HEK293 (cell line): ENCODE results near the gene NPAS1.

ENCODE experiments used
- CTCF ChIA-PET: fragments of 350-600 bp; formaldehyde crosslinking; extraction: SDS; loops from one replicate; lab custom pipeline; 2021; ENCODE audit warnings: antibody characterized with exemption; lab: Yijun Ruan, JAX
- POLR2A ChIA-PET: fragments of 300-600 bp; formaldehyde crosslinking; extraction: SDS; loops from one replicate; lab custom pipeline; 2020; ENCODE audit warnings: antibody characterized with exemption, inconsistent platforms; lab: Yijun Ruan, JAX
- H3K27ac ChIP-seq: fragments of 200-500 bp; sonication (Bioruptor generic); 2 replicates; pipeline ENCODE4 v1.5.1; 2014; ENCODE audit warnings: low read depth, low read length, control low read depth, inconsistent platforms; ENCODE audit errors: extremely low read depth
- H3K36me3 ChIP-seq, 2 experiments: fragments of 200-500 bp in 1 of 2; sonication (Bioruptor generic) in 1 of 2; 1 replicate in 1 of 2; 2 replicates in 1 of 2; pipeline ENCODE4 v1.5.1; 2014 to 2017; ENCODE audit warnings: inconsistent platforms in 2 of 2, low read length in 2 of 2; ENCODE audit not compliant: control insufficient read depth in 2 of 2, insufficient read depth in 1 of 2
- H3K4me1 ChIP-seq: fragments of 200-500 bp; sonication (Bioruptor generic); 2 replicates; pipeline ENCODE4 v1.5.1; 2014; ENCODE audit warnings: mild to moderate bottlenecking, low read length, inconsistent platforms; ENCODE audit not compliant: control insufficient read depth, insufficient read depth
- H3K4me3 ChIP-seq: 2 replicates; pipeline ENCODE4 v1.5.1; 2011; ENCODE audit warnings: low read depth, mild to moderate bottlenecking, control low read depth, low read length, moderate library complexity
- H3K9me3 ChIP-seq: fragments of 200-500 bp; sonication (Bioruptor generic); 2 replicates; pipeline ENCODE4 v1.5.1; 2014; ENCODE audit warnings: low read depth, low read length, inconsistent platforms; ENCODE audit not compliant: control insufficient read depth, insufficient read depth
- ZBTB20 ChIP-seq: fragments of 450-650 bp; formaldehyde crosslinking; IDR thresholded peaks from 2 replicates; pipeline ENCODE4 v1.5.1; 2016; ENCODE audit warnings: missing biosample characterization, missing genetic modification characterization
- ZFP41 ChIP-seq: fragments of 450-650 bp; formaldehyde crosslinking; IDR thresholded peaks from 2 replicates; pipeline ENCODE4 v1.5.1; 2016; ENCODE audit warnings: missing biosample characterization, missing genetic modification characterization, borderline replicate concordance
- ZNF510 ChIP-seq: fragments of 450-650 bp; formaldehyde crosslinking; IDR thresholded peaks from 2 replicates; pipeline ENCODE4 v1.5.1; 2018; ENCODE audit warnings: mild to moderate bottlenecking, missing genetic modification characterization, missing biosample characterization; ENCODE audit not compliant: insufficient replicate concordance
- ZNF555 ChIP-seq: fragments of 450-650 bp; formaldehyde crosslinking; conservative IDR thresholded peaks from 2 replicates; pipeline ENCODE4 v1.5.1; 2017; ENCODE audit warnings: missing biosample characterization, mild to moderate bottlenecking, missing genetic modification characterization, inconsistent platforms
- ZNF561 ChIP-seq: fragments of 450-650 bp; IDR thresholded peaks from 2 replicates; pipeline ENCODE4 v1.5.1; 2018; ENCODE audit warnings: missing biosample characterization, missing genetic modification characterization, borderline replicate concordance
- ZNF629 ChIP-seq: fragments of 450-650 bp; formaldehyde crosslinking; IDR thresholded peaks from 2 replicates; pipeline ENCODE4 v1.5.1; 2017; ENCODE audit warnings: missing biosample characterization, missing genetic modification characterization
- ZNF837 ChIP-seq: fragments of 450-650 bp; formaldehyde crosslinking; IDR thresholded peaks from 2 replicates; pipeline ENCODE4 v1.5.1; 2016; ENCODE audit warnings: missing biosample characterization, missing genetic modification characterization
- ZSCAN16 ChIP-seq: fragments of 450-650 bp; formaldehyde crosslinking; IDR thresholded peaks from 2 replicates; pipeline ENCODE4 v1.5.1; 2016; ENCODE audit warnings: missing biosample characterization, missing genetic modification characterization
- TF ChIP-seq, protein P1 (sequence below): fragments of 450-650 bp; formaldehyde crosslinking; IDR thresholded peaks from 2 replicates; pipeline ENCODE4 v1.5.1; 2016; ENCODE audit warnings: missing biosample characterization, missing genetic modification characterization
- TF ChIP-seq, protein P2 (sequence below): fragments of 450-650 bp; formaldehyde crosslinking; IDR thresholded peaks from 2 replicates; pipeline ENCODE4 v1.5.1; 2016; ENCODE audit warnings: missing biosample characterization, missing genetic modification characterization
- TF ChIP-seq, protein P3 (sequence below): fragments of 450-650 bp; formaldehyde crosslinking; IDR thresholded peaks from 2 replicates; pipeline ENCODE4 v1.5.1; 2016; ENCODE audit warnings: missing biosample characterization, missing genetic modification characterization, low read depth
- TF ChIP-seq, protein P4 (sequence below): fragments of 450-650 bp; formaldehyde crosslinking; IDR thresholded peaks from 2 replicates; pipeline ENCODE4 v1.5.1; 2017; ENCODE audit warnings: missing biosample characterization, missing genetic modification characterization
- TF ChIP-seq, protein P5 (sequence below): fragments of 450-650 bp; formaldehyde crosslinking; conservative IDR thresholded peaks from 2 replicates; pipeline ENCODE4 v1.5.1; 2016; ENCODE audit warnings: low read depth, missing biosample characterization, missing genetic modification characterization
- TF ChIP-seq, protein P6 (sequence below): fragments of 450-650 bp; formaldehyde crosslinking; IDR thresholded peaks from 2 replicates; pipeline ENCODE4 v1.5.1; 2017; ENCODE audit warnings: missing biosample characterization, missing genetic modification characterization
- TF ChIP-seq, protein P7 (sequence below): fragments of 450-650 bp; formaldehyde crosslinking; IDR thresholded peaks from 2 replicates; pipeline ENCODE4 v1.5.1; 2016; ENCODE audit warnings: missing biosample characterization, missing genetic modification characterization

The NPAS1 gene

DNA sequence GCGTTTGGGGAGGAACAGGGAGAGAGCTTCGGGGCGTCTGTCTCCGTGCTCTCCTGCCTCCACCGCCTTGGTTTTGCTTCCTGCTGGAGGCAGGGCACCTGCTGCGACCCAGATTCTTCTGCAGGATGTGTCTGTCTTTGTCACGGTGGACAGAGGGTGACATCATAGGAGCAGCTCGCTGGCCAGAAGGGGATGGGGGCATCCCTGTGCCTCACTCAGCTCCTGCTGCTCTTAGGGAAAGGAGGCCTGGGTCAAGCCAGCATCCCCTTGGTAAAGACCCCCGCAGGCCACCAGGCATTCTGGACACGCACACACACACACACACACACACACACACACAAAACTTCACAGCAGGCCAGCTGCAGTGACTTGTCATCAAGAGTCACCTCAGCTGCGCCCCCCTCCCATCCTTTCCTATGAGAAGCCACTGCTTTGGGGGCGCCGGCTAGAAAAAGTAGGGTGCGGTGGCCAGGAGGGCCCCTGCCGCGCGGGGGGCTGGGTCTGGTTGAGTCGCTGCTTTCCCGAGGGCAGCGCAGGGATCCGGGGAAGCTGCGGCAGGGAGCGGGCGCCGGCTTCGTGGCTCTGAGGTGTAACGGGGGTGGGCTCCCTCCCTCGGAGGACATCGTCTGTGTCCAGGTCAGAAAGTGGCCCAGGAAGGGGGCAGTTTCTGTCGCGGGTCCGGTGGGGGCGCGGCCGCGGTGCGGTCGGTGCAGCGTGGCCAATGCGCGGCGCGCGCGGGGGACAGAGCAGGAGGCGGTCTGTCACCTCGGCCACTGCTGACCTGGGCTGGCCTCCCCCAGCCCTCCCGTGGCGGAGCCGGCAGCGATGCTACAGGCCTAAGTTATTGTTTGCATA is 15.8 kb upstream of the NPAS1 start:
- peaks cover 0 to 30% of the 10 kb centered on the region in 2 experiments; a peak in 1 of 3 replicates for H3K36me3 ChIP-seq
- no peak overlapping the region for H3K4me3 ChIP-seq
- 0 out of 2 replicates have a peak, but pooled peaks cover 2% of the 10 kb centered on the region for H3K4me1 ChIP-seq
- CTCF ChIA-PET, result interaction anchor here (0.6 to 1.8 kb wide), 2 partner anchors 9 to 11 kb away, joined by 3 to 13 read pairs; no protein-coding TSS in a partner anchor
- no peaks in the 10 kb centered on the region for H3K9me3 ChIP-seq
- no peak overlapping the region for H3K27ac ChIP-seq
- no peak for TF ChIP-seq ZNF510 (tag by site-specific recombination)
- TF ChIP-seq, protein P1, sequence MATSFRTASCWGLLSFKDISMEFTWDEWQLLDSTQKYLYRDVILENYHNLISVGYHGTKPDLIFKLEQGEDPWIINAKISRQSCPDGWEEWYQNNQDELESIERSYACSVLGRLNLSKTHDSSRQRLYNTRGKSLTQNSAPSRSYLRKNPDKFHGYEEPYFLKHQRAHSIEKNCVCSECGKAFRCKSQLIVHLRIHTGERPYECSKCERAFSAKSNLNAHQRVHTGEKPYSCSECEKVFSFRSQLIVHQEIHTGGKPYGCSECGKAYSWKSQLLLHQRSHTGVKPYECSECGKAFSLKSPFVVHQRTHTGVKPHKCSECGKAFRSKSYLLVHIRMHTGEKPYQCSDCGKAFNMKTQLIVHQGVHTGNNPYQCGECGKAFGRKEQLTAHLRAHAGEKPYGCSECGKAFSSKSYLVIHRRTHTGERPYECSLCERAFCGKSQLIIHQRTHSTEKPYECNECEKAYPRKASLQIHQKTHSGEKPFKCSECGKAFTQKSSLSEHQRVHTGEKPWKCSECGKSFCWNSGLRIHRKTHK (tag by site-specific recombination), result no peak
- TF ChIP-seq, protein P2, sequence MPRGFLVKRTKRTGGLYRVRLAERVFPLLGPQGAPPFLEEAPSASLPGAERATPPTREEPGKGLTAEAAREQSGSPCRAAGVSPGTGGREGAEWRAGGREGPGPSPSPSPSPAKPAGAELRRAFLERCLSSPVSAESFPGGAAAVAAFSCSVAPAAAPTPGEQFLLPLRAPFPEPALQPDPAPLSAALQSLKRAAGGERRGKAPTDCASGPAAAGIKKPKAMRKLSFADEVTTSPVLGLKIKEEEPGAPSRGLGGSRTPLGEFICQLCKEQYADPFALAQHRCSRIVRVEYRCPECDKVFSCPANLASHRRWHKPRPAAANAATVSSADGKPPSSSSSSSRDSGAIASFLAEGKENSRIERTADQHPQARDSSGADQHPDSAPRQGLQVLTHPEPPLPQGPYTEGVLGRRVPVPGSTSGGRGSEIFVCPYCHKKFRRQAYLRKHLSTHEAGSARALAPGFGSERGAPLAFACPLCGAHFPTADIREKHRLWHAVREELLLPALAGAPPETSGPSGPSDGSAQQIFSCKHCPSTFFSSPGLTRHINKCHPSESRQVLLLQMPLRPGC (tag by site-specific recombination), result no peak
- TF ChIP-seq ZNF629 (tag by site-specific recombination), result peak; percentile 52; the same call in 1 of the 2 replicates
- no peak for TF ChIP-seq ZFP41 (tag by site-specific recombination)
- TF ChIP-seq, protein P3, sequence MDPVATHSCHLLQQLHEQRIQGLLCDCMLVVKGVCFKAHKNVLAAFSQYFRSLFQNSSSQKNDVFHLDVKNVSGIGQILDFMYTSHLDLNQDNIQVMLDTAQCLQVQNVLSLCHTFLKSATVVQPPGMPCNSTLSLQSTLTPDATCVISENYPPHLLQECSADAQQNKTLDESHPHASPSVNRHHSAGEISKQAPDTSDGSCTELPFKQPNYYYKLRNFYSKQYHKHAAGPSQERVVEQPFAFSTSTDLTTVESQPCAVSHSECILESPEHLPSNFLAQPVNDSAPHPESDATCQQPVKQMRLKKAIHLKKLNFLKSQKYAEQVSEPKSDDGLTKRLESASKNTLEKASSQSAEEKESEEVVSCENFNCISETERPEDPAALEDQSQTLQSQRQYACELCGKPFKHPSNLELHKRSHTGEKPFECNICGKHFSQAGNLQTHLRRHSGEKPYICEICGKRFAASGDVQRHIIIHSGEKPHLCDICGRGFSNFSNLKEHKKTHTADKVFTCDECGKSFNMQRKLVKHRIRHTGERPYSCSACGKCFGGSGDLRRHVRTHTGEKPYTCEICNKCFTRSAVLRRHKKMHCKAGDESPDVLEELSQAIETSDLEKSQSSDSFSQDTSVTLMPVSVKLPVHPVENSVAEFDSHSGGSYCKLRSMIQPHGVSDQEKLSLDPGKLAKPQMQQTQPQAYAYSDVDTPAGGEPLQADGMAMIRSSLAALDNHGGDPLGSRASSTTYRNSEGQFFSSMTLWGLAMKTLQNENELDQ (tag by site-specific recombination), result no peak
- TF ChIP-seq, protein P4, sequence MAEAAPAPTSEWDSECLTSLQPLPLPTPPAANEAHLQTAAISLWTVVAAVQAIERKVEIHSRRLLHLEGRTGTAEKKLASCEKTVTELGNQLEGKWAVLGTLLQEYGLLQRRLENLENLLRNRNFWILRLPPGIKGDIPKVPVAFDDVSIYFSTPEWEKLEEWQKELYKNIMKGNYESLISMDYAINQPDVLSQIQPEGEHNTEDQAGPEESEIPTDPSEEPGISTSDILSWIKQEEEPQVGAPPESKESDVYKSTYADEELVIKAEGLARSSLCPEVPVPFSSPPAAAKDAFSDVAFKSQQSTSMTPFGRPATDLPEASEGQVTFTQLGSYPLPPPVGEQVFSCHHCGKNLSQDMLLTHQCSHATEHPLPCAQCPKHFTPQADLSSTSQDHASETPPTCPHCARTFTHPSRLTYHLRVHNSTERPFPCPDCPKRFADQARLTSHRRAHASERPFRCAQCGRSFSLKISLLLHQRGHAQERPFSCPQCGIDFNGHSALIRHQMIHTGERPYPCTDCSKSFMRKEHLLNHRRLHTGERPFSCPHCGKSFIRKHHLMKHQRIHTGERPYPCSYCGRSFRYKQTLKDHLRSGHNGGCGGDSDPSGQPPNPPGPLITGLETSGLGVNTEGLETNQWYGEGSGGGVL (tag by site-specific recombination), result no peak
- TF ChIP-seq ZNF837 (tag by site-specific recombination), result no peak
- TF ChIP-seq, all 188 proteins: peak for 1
- POLR2A ChIA-PET, result interaction anchor here (0.5 to 1.4 kb wide), 6 partner anchors 9 to 144 kb away, joined by 3 to 8 read pairs (median 4); partner anchors contain the start of gene ZC3H4

DNA sequence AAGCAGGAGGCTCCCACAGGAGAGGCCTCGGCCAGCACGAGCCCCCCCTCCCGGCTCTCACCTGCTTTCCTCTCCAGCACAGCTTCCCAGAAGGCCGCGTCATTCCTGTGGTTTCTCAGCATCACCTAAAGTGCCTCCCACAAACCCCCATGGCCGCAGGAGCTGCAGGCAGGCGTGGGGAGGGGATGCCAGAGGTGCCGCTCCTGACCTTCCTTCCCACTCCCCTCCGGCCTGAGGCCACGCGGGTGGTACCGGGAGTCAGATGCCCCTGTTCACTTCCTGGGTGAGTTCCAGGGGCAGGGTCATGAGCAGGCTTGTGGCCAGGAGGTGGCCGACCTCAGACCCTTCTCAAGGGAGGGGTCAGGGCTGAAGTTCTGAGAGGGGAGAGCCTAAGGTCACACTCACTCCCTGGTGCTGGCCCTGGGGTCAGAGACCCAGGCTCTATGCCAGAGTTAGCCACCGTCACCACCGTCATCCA is 14.4 kb upstream of the NPAS1 start:
- H3K4me1 ChIP-seq, result 0 out of 2 replicates have a peak, but pooled peaks cover 2% of the 10 kb centered on the region
- no peak overlapping the region for H3K4me3 ChIP-seq
- no peaks in the 10 kb centered on the region for H3K9me3 ChIP-seq
- ChIA-PET CTCF (interaction anchor here (0.6 to 1.8 kb wide), 4 partner anchors 8 to 92 kb away, joined by 3 to 13 read pairs (median 4); no protein-coding TSS in a partner anchor), POLR2A (interaction anchor here (0.5 to 1.0 kb wide), 3 partner anchors 19 to 1193 kb away, joined by 3 to 5 read pairs (median 4); partner anchors contain the start of gene AP2S1)
- no peak overlapping the region for H3K27ac ChIP-seq
- peaks cover 0 to 16% of the 10 kb centered on the region in 2 experiments; a peak in 1 of 3 replicates for H3K36me3 ChIP-seq
- TF ChIP-seq, protein P5, sequence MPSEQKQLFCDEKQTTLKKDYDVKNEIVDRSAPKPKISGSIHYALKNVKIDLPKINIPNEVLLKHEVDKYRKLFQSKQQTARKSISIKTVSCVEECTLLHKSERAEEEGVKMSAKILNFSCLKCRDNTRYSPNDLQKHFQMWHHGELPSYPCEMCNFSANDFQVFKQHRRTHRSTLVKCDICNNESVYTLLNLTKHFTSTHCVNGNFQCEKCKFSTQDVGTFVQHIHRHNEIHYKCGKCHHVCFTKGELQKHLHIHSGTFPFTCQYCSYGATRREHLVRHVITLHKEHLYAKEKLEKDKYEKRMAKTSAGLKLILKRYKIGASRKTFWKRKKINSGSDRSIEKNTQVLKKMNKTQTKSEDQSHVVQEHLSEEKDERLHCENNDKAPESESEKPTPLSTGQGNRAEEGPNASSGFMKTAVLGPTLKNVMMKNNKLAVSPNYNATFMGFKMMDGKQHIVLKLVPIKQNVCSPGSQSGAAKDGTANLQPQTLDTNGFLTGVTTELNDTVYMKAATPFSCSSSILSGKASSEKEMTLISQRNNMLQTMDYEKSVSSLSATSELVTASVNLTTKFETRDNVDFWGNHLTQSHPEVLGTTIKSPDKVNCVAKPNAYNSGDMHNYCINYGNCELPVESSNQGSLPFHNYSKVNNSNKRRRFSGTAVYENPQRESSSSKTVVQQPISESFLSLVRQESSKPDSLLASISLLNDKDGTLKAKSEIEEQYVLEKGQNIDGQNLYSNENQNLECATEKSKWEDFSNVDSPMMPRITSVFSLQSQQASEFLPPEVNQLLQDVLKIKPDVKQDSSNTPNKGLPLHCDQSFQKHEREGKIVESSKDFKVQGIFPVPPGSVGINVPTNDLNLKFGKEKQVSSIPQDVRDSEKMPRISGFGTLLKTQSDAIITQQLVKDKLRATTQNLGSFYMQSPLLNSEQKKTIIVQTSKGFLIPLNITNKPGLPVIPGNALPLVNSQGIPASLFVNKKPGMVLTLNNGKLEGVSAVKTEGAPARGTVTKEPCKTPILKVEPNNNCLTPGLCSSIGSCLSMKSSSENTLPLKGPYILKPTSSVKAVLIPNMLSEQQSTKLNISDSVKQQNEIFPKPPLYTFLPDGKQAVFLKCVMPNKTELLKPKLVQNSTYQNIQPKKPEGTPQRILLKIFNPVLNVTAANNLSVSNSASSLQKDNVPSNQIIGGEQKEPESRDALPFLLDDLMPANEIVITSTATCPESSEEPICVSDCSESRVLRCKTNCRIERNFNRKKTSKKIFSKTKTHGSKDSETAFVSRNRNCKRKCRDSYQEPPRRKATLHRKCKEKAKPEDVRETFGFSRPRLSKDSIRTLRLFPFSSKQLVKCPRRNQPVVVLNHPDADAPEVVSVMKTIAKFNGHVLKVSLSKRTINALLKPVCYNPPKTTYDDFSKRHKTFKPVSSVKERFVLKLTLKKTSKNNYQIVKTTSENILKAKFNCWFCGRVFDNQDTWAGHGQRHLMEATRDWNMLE, result no peak
- TF ChIP-seq ZBTB20, result no peak
- TF ChIP-seq, protein P6, sequence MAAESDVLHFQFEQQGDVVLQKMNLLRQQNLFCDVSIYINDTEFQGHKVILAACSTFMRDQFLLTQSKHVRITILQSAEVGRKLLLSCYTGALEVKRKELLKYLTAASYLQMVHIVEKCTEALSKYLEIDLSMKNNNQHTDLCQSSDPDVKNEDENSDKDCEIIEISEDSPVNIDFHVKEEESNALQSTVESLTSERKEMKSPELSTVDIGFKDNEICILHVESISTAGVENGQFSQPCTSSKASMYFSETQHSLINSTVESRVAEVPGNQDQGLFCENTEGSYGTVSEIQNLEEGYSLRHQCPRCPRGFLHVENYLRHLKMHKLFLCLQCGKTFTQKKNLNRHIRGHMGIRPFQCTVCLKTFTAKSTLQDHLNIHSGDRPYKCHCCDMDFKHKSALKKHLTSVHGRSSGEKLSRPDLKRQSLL (tag by site-specific recombination), result no peak
- TF ChIP-seq ZNF555 (tag by site-specific recombination), result no peak
- no peak for TF ChIP-seq ZNF837 (tag by site-specific recombination)
- TF ChIP-seq, protein P7, sequence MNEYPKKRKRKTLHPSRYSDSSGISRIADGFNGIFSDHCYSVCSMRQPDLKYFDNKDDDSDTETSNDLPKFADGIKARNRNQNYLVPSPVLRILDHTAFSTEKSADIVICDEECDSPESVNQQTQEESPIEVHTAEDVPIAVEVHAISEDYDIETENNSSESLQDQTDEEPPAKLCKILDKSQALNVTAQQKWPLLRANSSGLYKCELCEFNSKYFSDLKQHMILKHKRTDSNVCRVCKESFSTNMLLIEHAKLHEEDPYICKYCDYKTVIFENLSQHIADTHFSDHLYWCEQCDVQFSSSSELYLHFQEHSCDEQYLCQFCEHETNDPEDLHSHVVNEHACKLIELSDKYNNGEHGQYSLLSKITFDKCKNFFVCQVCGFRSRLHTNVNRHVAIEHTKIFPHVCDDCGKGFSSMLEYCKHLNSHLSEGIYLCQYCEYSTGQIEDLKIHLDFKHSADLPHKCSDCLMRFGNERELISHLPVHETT (tag by site-specific recombination), result no peak
- TF ChIP-seq ZNF561 (tag by site-specific recombination), result no peak
- TF ChIP-seq ZSCAN16 (tag by site-specific recombination), result no peak
